ENCODE data around the gene ZNF91.
"Not testable (repeated sequence)": the region's sequence is repeated elsewhere in the genome, so short reads cannot be mapped to it uniquely, and the experiment has no call there.

The ZNF91 gene

GRCh38 chr19:23318941-23319340 is 76.3 kb downstream of the ZNF91 start:
- DNase-seq (ENCODE audit: low read depth, low spot score): not testable (repeated sequence)

- no peak for DNase-seq (ENCODE audit: low read depth, low spot score)
These were observed 77.1 kb downstream of the ZNF91 start for GRCh38 chr19:23318143-23318542.

GRCh38 chr19:23315286-23315685 is 80.0 kb downstream of the ZNF91 start:
- no peak for DNase-seq (ENCODE audit: low read depth, low spot score)

GRCh38 chr19:23314505-23315251 is 80.6 kb downstream of the ZNF91 start:
- DNase-seq (ENCODE audit: low read depth, low spot score): no peak

GRCh38 chr19:23313196-23313595 is 82.1 kb downstream of the ZNF91 start:
- no peak for DNase-seq (ENCODE audit: low read depth, low spot score)

- DNase-seq (ENCODE audit: low read depth, low spot score): no peak
These were observed 82.8 kb downstream of the ZNF91 start for GRCh38 chr19:23312515-23312914.

GRCh38 chr19:23311551-23311950 is 83.7 kb downstream of the ZNF91 start:
- DNase-seq (ENCODE audit: low read depth, low spot score): no peak

- no peak for DNase-seq (ENCODE audit: low read depth, low spot score)
These were observed 84.5 kb downstream of the ZNF91 start for GRCh38 chr19:23310729-23311211.

GRCh38 chr19:23309926-23310325 is 85.3 kb downstream of the ZNF91 start:
- no peak for DNase-seq (ENCODE audit: low read depth, low spot score)

- no peak for DNase-seq (ENCODE audit: low read depth, low spot score)
These were observed 89.7 kb downstream of the ZNF91 start for GRCh38 chr19:23305555-23305954.

GRCh38 chr19:23304238-23304637 is 91.0 kb downstream of the ZNF91 start:
- DNase-seq (ENCODE audit: low read depth, low spot score): no peak

- DNase-seq (ENCODE audit: low read depth, low spot score): no peak
These were observed 101.1 kb downstream of the ZNF91 start for GRCh38 chr19:23294141-23294540.

- not testable (repeated sequence) for DNase-seq (ENCODE audit: low read depth, low spot score)
These were observed 105.3 kb downstream of the ZNF91 start for GRCh38 chr19:23289966-23290365.
